Upper lobe of left lung (tissue), 6 donors: ENCODE measurements around the gene FRY. TPM values are rescaled to one million over a fixed set of nuclear protein-coding genes. Genes with fewer than 3 reads are reported as not detected.
A peak's percentile ranks its signal among the peaks of the same experiment; 100 is the strongest.

Experiments
- ATAC-seq, 2 donors: fragments of 200-7000 bp; cut with Tn5 transposase; one replicate each; pipeline ENCODE4 v1.9.1; 2022; ENCODE audit warnings: mild to moderate bottlenecking in 2 of 2, moderate library complexity in 2 of 2; ENCODE audit not compliant: low FRiP score in 2 of 2
- DNase-seq, 2 donors: peaks; one replicate each; pipeline ENCODE4 v3.0.0-alpha.2; 2019 to 2020
- H3K27ac ChIP-seq, 4 donors: fragments of 200-600 bp; sonication (generic); one replicate each; pipeline ENCODE4 v1.5.1; 2016 to 2019
- H3K27me3 ChIP-seq, 4 donors: fragments of 200-600 bp; sonication (generic); one replicate each; pipeline ENCODE4 v1.5.1; 2017 to 2019
- H3K36me3 ChIP-seq, 4 donors: fragments of 200-600 bp; sonication (generic); one replicate each; pipeline ENCODE4 v1.5.1; 2016 to 2019
- H3K4me1 ChIP-seq, 4 donors: fragments of 200-600 bp; sonication (generic); one replicate each; pipeline ENCODE4 v1.5.1; 2018 to 2019
- H3K4me3 ChIP-seq, 4 donors: fragments of 200-600 bp; sonication (generic); one replicate each; pipeline ENCODE4 v1.5.1; 2017 to 2019; ENCODE audit warnings: mild to moderate bottlenecking in 2 of 4, moderate library complexity in 1 of 4
- H3K9me3 ChIP-seq, 4 donors: fragments of 200-600 bp; sonication (generic); one replicate each; pipeline ENCODE4 v1.5.1; 2018 to 2019
- EP300 ChIP-seq, 4 donors: sonication (generic); formaldehyde crosslinking; IDR thresholded peaks; one replicate each; pipeline ENCODE4 v1.5.1; 2017; ENCODE audit warnings: antibody characterized with exemption in 4 of 4, control low read depth in 2 of 4
- POLR2A ChIP-seq, 4 donors: fragments of 450-650 bp; IDR thresholded peaks; one replicate each; pipeline ENCODE4 v1.5.1; 2016 to 2017; ENCODE audit warnings: antibody characterized with exemption in 4 of 4, mild to moderate bottlenecking in 2 of 4
- POLR2AphosphoS5 ChIP-seq, 2 donors: sonication (generic); formaldehyde crosslinking; IDR thresholded peaks; one replicate each; pipeline ENCODE4 v1.5.1; 2017; ENCODE audit warnings: antibody characterized with exemption in 2 of 2
- WGBS, 2 donors: methylation state at CpG; one replicate each; pipeline ENCODE4 v1.1.5; 2017 to 2018; 5-methylcytosine and 5-hydroxymethylcytosine counted together
- total RNA-seq, 6 donors: library from RNA; depleted of rRNA in 4 of 6; stranded (reverse); fragments of >200 nt in 4 of 6; gene quantifications; one replicate each; pipeline versions ENCODE4 v1.1.0 to v1.2.1, GENCODE V29; 2016 to 2021
- TF ChIP-seq, protein P1 (sequence below), 6 experiments: fragments of 450-650 bp in 4 of 6; fragments of 200-600 bp in 2 of 6; sonication (generic) in 2 of 6; IDR thresholded peaks; one replicate each; pipeline ENCODE4 v1.5.1; 2016 to 2019; ENCODE audit warnings: antibody characterized with exemption in 6 of 6
- donor health status: DM: no; HTN: no; CAD: no; lungs with moderate emphysema.
- donor health status: DM: no; HTN: yes; CAD: no; lungs with severe emphysema.

FRY gene
- total RNA-seq, 6 donors from 2014 or later: 58.3 to 88.9 (median 65.8) TPM

- WGBS, 2 donors: 86 to 93% methylated on average over 2 of the region's 2 CpGs
- no peak overlapping the region for H3K27ac ChIP-seq
- DNase-seq: no peak
These were observed 15.5 kb upstream of the FRY start for GRCh38 chr13:32016119-32016518.

GRCh38 chr13:32016631-32017030, 14.9 kb upstream of the FRY start:
- H3K27me3 ChIP-seq: no peaks in the 10 kb centered on the region

More at GRCh38 chr13:32016119-32016518, 15.5 kb upstream of the FRY start:
- no peak overlapping the region for H3K4me3 ChIP-seq
- H3K36me3 ChIP-seq: no peaks in the 10 kb centered on the region
- no peak for ATAC-seq
- TF ChIP-seq EP300 (IDR thresholded peaks at IDR 0.05) (no peak), POLR2AphosphoS5 (IDR thresholded peaks at IDR 0.05) (no peak), POLR2A (IDR thresholded peaks at IDR 0.05) (no peak)
- TF ChIP-seq, protein P1, sequence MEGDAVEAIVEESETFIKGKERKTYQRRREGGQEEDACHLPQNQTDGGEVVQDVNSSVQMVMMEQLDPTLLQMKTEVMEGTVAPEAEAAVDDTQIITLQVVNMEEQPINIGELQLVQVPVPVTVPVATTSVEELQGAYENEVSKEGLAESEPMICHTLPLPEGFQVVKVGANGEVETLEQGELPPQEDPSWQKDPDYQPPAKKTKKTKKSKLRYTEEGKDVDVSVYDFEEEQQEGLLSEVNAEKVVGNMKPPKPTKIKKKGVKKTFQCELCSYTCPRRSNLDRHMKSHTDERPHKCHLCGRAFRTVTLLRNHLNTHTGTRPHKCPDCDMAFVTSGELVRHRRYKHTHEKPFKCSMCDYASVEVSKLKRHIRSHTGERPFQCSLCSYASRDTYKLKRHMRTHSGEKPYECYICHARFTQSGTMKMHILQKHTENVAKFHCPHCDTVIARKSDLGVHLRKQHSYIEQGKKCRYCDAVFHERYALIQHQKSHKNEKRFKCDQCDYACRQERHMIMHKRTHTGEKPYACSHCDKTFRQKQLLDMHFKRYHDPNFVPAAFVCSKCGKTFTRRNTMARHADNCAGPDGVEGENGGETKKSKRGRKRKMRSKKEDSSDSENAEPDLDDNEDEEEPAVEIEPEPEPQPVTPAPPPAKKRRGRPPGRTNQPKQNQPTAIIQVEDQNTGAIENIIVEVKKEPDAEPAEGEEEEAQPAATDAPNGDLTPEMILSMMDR (IDR thresholded peaks at IDR 0.05): no peak
- H3K4me1 ChIP-seq: no peaks in the 10 kb centered on the region
- no peaks in the 10 kb centered on the region for H3K27me3 ChIP-seq
- no peaks in the 10 kb centered on the region for H3K9me3 ChIP-seq

DNA sequence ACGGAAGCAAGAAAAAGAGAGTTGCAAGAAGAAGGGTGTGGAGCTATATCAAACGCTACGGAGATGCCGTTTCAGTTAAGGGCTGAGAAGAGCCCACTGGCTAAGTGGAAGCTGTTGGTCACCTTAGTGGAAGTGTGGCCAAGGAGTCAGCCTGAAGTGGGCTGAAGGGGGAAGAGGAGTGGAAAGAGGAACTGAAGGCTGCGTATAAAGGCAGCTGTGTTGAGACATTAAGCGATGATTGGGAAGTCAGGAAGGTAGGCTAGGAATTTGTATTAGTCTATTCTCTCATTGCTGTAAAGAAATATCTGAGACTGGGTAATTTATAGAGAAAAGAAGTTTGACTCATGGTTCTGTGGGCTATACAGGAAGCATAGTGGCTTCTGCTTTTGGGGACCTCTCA, 14.1 kb upstream of the FRY start:
- WGBS, 2 donors: 74 to 78% methylated on average over 6 of the region's 6 CpGs
- TF ChIP-seq, protein P1 (IDR thresholded peaks at IDR 0.05): no peak
- no peak for TF ChIP-seq POLR2A (IDR thresholded peaks at IDR 0.05)
- no peak for TF ChIP-seq POLR2AphosphoS5 (IDR thresholded peaks at IDR 0.05)
- no peaks in the 10 kb centered on the region for H3K36me3 ChIP-seq
- H3K4me1 ChIP-seq: peaks cover 0 to 8% (median 6%) of the 10 kb centered on the region in 4 donors
- H3K27ac ChIP-seq: no peak overlapping the region
- H3K27me3 ChIP-seq: no peaks in the 10 kb centered on the region
- H3K9me3 ChIP-seq: no peaks in the 10 kb centered on the region
- ATAC-seq (peak in 1 of 2 donors; percentile 43), DNase-seq (no peak)
- no peak overlapping the region for H3K4me3 ChIP-seq

More at GRCh38 chr13:32016631-32017030, 14.9 kb upstream of the FRY start:
- Histone ChIP-seq H3K36me3 (no peaks in the 10 kb centered on the region), H3K27ac (no peak overlapping the region), H3K4me1 (no peaks in the 10 kb centered on the region), H3K4me3 (no peak overlapping the region), H3K9me3 (no peaks in the 10 kb centered on the region)
- ATAC-seq: no peak
- no peak for DNase-seq
- TF ChIP-seq POLR2AphosphoS5 (IDR thresholded peaks at IDR 0.05) (no peak), EP300 (IDR thresholded peaks at IDR 0.05) (no peak), POLR2A (IDR thresholded peaks at IDR 0.05) (no peak)
- TF ChIP-seq, protein P1 (IDR thresholded peaks at IDR 0.05): no peak
- 90 to 91% methylated on average over 4 of the region's 4 CpGs for WGBS, 2 donors

DNA sequence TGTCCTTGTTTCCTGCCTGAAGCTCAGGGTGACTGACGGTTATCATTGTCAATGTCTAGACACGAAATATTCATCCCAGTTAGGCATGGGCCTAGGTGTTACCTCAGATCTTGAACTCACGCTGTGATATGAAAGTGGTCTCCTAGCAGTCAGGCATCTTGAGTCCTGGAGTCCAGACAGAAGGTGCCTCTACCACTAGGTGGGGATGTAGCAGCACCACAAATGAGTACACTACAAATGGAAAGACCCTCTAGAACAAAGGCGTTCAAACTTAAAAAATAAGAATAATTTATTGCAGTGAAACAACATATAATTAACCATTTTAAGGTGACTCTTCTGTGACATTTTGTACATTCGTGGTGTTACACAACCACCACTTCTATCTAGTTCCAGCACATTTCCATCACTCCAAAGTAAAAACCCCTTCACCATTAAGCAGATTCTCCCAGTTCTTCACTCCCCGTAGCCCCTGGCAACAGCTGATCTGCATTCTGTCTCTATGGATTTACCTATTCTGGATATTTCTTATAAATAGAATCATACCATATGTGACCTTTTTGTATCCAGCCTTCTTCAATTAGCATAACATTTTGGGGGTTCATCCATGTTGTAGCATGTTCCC, 11.9 kb upstream of the FRY start:
- ATAC-seq: peak in 1 of 2 donors; percentile 76
- no peaks in the 10 kb centered on the region for H3K27me3 ChIP-seq

More for the DNA sequence above, 11.9 kb upstream of the FRY start:
- Histone ChIP-seq H3K9me3 (no peaks in the 10 kb centered on the region), H3K27ac (no peak overlapping the region), H3K4me3 (no peak overlapping the region), H3K4me1 (peaks cover 0 to 11% (median 7%) of the 10 kb centered on the region in 4 donors), H3K36me3 (no peaks in the 10 kb centered on the region)
- peak in 1 of 2 donors; percentile 31 for DNase-seq
- TF ChIP-seq EP300 (IDR thresholded peaks at IDR 0.05): no peak
- TF ChIP-seq, protein P1 (IDR thresholded peaks at IDR 0.05): peak; percentile 28 to 63 (median 44)
- WGBS, 2 donors: 35 to 39% methylated on average over 6 of the region's 6 CpGs
